Glomerular endothelial cell (primary cell): ENCODE data around the gene ARID1B. TPM values are rescaled to one million over a fixed set of nuclear protein-coding genes. Genes with fewer than 3 reads are reported as not detected.

ENCODE experiments used
- DNase-seq: peaks from one replicate; pipeline ENCODE4 v3.0.0-alpha.2; 2011; ENCODE audit warnings: low read depth, low spot score; ENCODE audit errors: extremely low read depth
- total RNA-seq: library from RNA; depleted of rRNA; stranded (reverse); fragments of >200 nt; gene quantifications from 2 replicates; pipeline ENCODE4 v1.2.3, GENCODE V29; 2015

ARID1B gene
- total RNA-seq, 1 donor from 2014 or later: 72.3 TPM

GRCh38 chr6:157193443-157193996 lies 416.3 kb downstream of the ARID1B start:
- no peak for DNase-seq

GRCh38 chr6:157194110-157194509 lies 416.9 kb downstream of the ARID1B start:
- DNase-seq: no peak

GRCh38 chr6:157194643-157195042 lies 417.5 kb downstream of the ARID1B start:
- DNase-seq: no peak

- no peak for DNase-seq
These were observed 419.2 kb downstream of the ARID1B start for GRCh38 chr6:157196391-157196790.

- no peak for DNase-seq
These were observed 421.5 kb downstream of the ARID1B start for GRCh38 chr6:157198425-157199279.

DNA sequence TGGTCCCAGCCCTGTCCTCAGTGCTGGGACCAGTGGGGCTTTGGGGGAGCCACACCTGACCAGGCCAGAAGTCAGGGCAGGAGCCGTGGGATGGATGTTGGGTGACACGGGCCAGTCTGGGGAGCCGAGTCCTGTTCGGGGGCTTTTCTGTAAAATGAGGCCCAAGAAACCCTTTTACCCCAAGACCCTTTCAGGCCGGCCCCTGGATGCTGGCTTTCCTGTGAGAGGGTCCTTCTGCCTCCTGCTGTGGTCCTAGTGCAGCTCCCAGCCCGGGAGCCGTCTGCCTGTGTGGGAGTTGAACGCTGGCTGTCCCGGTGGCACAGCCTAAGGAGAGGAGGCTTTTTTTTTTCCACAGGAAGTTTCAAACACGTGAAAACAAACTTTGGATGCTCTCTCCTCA lies 422.9 kb downstream of the ARID1B start:
- DNase-seq: no peak

DNA sequence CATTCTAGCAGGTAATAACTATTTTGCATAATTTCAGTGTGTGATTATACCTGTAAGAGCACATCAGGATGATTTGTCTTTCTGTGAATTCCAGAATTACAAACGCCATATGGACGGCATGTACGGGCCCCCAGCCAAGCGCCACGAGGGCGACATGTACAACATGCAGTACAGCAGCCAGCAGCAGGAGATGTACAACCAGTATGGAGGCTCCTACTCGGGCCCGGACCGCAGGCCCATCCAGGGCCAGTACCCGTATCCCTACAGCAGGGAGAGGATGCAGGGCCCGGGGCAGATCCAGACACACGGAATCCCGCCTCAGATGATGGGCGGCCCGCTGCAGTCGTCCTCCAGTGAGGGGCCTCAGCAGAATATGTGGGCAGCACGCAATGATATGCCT lies 423.4 kb downstream of the ARID1B start:
- no peak for DNase-seq

GRCh38 chr6:157201083-157201482 lies 423.9 kb downstream of the ARID1B start:
- no peak for DNase-seq

DNA sequence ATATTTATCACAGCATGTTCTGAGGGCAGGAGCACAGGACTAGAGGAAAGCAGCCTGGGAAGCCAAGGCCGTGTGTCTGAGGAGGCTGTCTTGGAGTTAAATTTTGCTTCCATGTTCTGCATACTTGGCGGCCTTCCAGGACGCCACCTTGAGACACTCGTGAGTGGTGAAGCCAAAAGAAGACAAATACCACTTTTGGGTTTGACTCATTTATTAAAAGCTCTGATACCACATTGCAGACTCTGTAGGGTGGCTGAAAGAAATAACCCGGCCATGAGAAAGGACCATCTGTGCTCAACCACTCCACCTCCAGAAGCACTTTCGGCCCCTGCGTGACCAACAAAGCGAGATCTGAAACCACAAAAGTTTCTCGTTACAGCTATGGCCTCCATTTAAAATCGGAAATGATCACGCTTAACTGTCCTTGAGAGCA lies 426.1 kb downstream of the ARID1B start:
- no peak for DNase-seq

GRCh38 chr6:157203764-157204163 lies 426.6 kb downstream of the ARID1B start:
- DNase-seq: no peak

DNA sequence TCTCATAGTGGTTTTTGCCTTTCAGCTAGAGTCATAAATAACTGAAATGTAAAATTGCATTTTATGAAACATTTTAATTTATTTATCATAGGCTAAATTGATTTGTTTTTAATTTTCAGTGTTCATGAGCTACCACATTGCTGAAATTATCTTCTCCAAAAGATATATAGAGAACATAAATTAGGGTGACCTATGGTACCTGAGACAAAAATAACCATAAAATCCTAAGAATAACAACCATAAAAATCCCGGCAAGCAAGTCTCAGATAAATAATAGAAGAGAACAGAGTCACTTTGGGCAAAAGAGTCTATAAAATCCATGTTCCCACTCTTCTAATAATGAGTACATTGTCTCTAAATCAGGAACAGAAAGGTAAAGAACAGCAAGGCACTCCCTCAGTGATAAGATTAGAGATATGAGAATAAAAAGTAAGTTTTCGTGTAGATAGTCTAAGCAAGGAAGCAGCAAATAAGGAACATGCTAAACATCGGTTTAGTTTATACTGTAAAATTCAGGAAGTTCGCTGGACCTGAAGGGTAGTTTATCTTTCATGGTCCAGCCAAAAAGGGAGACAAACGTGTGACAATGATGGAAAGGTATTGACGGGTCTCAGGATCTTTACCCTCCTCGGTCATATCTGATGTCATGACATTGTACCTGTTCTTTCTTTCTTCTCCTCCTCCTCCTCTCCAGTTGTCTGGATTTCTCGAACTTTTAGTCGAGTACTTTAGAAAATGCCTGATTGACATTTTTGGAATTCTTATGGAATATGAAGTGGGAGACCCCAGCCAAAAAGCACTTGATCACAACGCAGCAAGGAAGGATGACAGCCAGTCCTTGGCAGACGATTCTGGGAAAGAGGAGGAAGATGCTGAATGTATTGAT lies 428.5 kb downstream of the ARID1B start:
- DNase-seq: no peak

DNA sequence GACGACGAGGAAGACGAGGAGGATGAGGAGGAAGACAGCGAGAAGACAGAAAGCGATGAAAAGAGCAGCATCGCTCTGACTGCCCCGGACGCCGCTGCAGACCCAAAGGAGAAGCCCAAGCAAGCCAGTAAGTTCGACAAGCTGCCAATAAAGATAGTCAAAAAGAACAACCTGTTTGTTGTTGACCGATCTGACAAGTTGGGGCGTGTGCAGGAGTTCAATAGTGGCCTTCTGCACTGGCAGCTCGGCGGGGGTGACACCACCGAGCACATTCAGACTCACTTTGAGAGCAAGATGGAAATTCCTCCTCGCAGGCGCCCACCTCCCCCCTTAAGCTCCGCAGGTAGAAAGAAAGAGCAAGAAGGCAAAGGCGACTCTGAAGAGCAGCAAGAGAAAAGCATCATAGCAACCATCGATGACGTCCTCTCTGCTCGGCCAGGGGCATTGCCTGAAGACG lies 429.2 kb downstream of the ARID1B start:
- DNase-seq: no peak

DNA sequence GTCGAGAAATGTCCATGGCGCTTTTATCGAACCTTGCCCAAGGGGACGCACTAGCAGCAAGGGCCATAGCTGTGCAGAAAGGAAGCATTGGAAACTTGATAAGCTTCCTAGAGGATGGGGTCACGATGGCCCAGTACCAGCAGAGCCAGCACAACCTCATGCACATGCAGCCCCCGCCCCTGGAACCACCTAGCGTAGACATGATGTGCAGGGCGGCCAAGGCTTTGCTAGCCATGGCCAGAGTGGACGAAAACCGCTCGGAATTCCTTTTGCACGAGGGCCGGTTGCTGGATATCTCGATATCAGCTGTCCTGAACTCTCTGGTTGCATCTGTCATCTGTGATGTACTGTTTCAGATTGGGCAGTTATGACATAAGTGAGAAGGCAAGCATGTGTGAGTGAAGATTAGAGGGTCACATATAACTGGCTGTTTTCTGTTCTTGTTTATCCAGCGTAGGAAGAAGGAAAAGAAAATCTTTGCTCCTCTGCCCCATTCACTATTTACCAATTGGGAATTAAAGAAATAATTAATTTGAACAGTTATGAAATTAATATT lies 430.4 kb downstream of the ARID1B start:
- no peak for DNase-seq

DNA sequence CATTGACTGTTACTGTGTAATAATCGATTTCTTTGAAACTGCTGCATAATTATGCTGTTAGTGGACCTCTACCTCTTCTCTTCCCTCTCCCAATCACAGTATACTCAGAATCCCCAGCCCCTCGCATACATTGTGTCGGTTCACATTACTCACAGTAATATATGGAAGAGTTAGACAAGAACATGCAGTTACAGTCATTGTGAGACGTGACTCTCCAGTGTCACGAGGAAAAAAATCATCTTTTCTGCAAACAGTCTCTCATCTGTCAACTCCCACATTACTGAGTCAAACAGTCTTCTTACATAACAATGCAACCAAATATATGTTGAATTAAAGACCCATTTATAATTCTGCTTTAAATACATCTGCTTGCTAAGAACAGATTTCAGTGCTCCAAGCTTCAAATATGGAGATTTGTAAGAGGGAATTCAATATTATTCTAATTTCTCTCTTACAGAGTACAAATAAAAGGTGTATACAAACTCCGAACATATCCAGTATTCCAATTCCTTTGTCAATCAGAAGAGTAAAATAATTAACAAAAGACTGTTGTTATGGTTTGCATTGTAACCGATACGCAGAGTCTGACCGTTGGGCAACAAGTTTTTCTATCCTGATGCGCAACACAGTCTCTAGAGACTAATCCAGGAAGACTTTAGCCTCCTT lies 432.8 kb downstream of the ARID1B start:
- DNase-seq: no peak

GRCh38 chr6:157210954-157211353 lies 433.8 kb downstream of the ARID1B start:
- no peak for DNase-seq

GRCh38 chr6:157211603-157212455 lies 434.7 kb downstream of the ARID1B start:
- no peak for DNase-seq

- no peak for DNase-seq
These were observed 436.2 kb downstream of the ARID1B start for GRCh38 chr6:157213426-157213825.

- no peak for DNase-seq
These were observed 436.9 kb downstream of the ARID1B start for GRCh38 chr6:157213907-157214565.

DNA sequence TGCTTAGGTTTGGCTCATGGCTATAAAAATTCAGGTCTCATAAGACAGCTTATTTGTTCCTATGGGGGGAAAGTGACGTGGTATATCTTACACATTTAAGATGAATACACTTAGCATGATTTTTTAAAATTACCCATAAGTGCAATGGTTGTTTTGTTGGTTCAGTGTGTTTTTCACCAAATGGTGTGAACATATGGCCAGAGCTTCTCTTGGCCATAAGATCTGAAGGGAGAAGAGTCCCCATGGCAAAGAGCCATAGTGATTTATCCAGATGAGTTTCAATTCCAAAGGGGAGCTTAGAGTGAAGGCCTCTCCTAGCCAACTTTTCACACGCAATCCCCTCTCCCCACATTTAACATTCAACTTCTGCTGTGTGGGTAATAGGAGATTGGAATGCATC lies 438.5 kb downstream of the ARID1B start:
- DNase-seq: no peak
